ENCODE results near the gene AKAP8. TPM values are rescaled to one million over a fixed set of nuclear protein-coding genes. Genes with fewer than 3 reads are reported as not detected.

The AKAP8 gene
- total and polyA plus RNA-seq, 2 experiments from 2014 or later: 22.4 to 36.5 TPM

GRCh38 chr19:15304140-15304705 lies 75.4 kb downstream of the AKAP8 start:
- peaks cover 90% of the 10 kb centered on the region for H4K20me1 ChIP-seq (replicated peaks; ENCODE audit: insufficient read depth)
- H3K27me3 Mint-ChIP-seq (ENCODE audit: insufficient read depth, low read depth, poor library complexity): peaks cover 5% of the 10 kb centered on the region
- H3K79me2 ChIP-seq (replicated peaks; ENCODE audit: insufficient read depth): peaks cover 100% of the 10 kb centered on the region
- H3K36me3 Mint-ChIP-seq (ENCODE audit: low read depth): peaks cover 9% of the 10 kb centered on the region; the same call in 1 of the 3 replicates
- H3K36me3 ChIP-seq (ENCODE audit: insufficient read depth): no peaks in the 10 kb centered on the region
- peaks cover 3% of the 10 kb centered on the region; the same call in 1 of the 2 replicates for H3F3A ChIP-seq (replicated peaks; ENCODE audit: low read depth)
- H3K4me3 Mint-ChIP-seq: no peak overlapping the region
- H3K9me2 ChIP-seq (ENCODE audit: insufficient read depth): no peaks in the 10 kb centered on the region
- H3K27me3 ChIP-seq (ENCODE audit: insufficient read depth): no peaks in the 10 kb centered on the region
- no peak overlapping the region for H3K27ac Mint-ChIP-seq
- TF ChIP-seq CREB1 (CRISPR knock-in tag; IDR thresholded peaks at IDR 0.05; ENCODE audit: low read depth): no peak
- no peak for TF ChIP-seq POLR2AphosphoS5 (IDR thresholded peaks at IDR 0.05; ENCODE audit: low read depth)
- TF ChIP-seq, protein P1, sequence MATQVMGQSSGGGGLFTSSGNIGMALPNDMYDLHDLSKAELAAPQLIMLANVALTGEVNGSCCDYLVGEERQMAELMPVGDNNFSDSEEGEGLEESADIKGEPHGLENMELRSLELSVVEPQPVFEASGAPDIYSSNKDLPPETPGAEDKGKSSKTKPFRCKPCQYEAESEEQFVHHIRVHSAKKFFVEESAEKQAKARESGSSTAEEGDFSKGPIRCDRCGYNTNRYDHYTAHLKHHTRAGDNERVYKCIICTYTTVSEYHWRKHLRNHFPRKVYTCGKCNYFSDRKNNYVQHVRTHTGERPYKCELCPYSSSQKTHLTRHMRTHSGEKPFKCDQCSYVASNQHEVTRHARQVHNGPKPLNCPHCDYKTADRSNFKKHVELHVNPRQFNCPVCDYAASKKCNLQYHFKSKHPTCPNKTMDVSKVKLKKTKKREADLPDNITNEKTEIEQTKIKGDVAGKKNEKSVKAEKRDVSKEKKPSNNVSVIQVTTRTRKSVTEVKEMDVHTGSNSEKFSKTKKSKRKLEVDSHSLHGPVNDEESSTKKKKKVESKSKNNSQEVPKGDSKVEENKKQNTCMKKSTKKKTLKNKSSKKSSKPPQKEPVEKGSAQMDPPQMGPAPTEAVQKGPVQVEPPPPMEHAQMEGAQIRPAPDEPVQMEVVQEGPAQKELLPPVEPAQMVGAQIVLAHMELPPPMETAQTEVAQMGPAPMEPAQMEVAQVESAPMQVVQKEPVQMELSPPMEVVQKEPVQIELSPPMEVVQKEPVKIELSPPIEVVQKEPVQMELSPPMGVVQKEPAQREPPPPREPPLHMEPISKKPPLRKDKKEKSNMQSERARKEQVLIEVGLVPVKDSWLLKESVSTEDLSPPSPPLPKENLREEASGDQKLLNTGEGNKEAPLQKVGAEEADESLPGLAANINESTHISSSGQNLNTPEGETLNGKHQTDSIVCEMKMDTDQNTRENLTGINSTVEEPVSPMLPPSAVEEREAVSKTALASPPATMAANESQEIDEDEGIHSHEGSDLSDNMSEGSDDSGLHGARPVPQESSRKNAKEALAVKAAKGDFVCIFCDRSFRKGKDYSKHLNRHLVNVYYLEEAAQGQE (IDR thresholded peaks at IDR 0.05; ENCODE audit: unreplicated experiment): no peak
- TF ChIP-seq CTCF (conservative IDR thresholded peaks at IDR 0.05; ENCODE audit: low read depth in 2 of 2): no peak
- no peak for TF ChIP-seq ZNF114 (CRISPR knock-in tag; IDR thresholded peaks at IDR 0.05)
- TF ChIP-seq, protein P2, sequence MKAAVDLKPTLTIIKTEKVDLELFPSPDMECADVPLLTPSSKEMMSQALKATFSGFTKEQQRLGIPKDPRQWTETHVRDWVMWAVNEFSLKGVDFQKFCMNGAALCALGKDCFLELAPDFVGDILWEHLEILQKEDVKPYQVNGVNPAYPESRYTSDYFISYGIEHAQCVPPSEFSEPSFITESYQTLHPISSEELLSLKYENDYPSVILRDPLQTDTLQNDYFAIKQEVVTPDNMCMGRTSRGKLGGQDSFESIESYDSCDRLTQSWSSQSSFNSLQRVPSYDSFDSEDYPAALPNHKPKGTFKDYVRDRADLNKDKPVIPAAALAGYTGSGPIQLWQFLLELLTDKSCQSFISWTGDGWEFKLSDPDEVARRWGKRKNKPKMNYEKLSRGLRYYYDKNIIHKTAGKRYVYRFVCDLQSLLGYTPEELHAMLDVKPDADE (IDR thresholded peaks at IDR 0.05): no peak
- TF ChIP-seq NANOG (IDR thresholded peaks at IDR 0.05; ENCODE audit: borderline replicate concordance): no peak
- TF ChIP-seq EZH2 (IDR thresholded peaks at IDR 0.05; ENCODE audit: low read depth, unreplicated experiment): no peak
- no peak for TF ChIP-seq EZH2phosphoT487 (IDR thresholded peaks at IDR 0.05; ENCODE audit: unreplicated experiment)
- TF ChIP-seq, protein P3, sequence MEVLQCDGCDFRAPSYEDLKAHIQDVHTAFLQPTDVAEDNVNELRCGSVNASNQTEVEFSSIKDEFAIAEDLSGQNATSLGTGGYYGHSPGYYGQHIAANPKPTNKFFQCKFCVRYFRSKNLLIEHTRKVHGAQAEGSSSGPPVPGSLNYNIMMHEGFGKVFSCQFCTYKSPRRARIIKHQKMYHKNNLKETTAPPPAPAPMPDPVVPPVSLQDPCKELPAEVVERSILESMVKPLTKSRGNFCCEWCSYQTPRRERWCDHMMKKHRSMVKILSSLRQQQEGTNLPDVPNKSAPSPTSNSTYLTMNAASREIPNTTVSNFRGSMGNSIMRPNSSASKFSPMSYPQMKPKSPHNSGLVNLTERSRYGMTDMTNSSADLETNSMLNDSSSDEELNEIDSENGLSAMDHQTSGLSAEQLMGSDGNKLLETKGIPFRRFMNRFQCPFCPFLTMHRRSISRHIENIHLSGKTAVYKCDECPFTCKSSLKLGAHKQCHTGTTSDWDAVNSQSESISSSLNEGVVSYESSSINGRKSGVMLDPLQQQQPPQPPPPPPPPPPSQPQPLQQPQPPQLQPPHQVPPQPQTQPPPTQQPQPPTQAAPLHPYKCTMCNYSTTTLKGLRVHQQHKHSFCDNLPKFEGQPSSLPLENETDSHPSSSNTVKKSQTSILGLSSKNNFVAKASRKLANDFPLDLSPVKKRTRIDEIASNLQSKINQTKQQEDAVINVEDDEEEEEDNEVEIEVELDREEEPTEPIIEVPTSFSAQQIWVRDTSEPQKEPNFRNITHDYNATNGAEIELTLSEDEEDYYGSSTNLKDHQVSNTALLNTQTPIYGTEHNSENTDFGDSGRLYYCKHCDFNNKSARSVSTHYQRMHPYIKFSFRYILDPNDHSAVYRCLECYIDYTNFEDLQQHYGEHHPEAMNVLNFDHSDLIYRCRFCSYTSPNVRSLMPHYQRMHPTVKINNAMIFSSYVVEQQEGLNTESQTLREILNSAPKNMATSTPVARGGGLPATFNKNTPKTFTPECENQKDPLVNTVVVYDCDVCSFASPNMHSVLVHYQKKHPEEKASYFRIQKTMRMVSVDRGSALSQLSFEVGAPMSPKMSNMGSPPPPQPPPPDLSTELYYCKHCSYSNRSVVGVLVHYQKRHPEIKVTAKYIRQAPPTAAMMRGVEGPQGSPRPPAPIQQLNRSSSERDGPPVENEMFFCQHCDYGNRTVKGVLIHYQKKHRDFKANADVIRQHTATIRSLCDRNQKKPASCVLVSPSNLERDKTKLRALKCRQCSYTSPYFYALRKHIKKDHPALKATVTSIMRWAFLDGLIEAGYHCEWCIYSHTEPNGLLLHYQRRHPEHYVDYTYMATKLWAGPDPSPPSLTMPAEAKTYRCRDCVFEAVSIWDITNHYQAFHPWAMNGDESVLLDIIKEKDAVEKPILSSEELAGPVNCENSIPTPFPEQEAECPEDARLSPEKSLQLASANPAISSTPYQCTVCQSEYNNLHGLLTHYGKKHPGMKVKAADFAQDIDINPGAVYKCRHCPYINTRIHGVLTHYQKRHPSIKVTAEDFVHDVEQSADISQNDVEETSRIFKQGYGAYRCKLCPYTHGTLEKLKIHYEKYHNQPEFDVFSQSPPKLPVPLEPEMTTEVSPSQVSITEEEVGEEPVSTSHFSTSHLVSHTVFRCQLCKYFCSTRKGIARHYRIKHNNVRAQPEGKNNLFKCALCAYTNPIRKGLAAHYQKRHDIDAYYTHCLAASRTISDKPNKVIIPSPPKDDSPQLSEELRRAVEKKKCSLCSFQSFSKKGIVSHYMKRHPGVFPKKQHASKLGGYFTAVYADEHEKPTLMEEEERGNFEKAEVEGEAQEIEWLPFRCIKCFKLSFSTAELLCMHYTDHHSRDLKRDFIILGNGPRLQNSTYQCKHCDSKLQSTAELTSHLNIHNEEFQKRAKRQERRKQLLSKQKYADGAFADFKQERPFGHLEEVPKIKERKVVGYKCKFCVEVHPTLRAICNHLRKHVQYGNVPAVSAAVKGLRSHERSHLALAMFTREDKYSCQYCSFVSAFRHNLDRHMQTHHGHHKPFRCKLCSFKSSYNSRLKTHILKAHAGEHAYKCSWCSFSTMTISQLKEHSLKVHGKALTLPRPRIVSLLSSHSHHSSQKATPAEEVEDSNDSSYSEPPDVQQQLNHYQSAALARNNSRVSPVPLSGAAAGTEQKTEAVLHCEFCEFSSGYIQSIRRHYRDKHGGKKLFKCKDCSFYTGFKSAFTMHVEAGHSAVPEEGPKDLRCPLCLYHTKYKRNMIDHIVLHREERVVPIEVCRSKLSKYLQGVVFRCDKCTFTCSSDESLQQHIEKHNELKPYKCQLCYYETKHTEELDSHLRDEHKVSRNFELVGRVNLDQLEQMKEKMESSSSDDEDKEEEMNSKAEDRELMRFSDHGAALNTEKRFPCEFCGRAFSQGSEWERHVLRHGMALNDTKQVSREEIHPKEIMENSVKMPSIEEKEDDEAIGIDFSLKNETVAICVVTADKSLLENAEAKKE (CRISPR knock-in tag; IDR thresholded peaks at IDR 0.05): no peak
- no peak for TF ChIP-seq JUNB (IDR thresholded peaks at IDR 0.05; ENCODE audit: unreplicated experiment)
- no peaks in the 10 kb centered on the region; the same call in 2 of the 3 replicates for H3K9me3 Mint-ChIP-seq
- H3K27ac ChIP-seq (ENCODE audit: low read depth): no peak overlapping the region
- H2AFZ ChIP-seq: no peak overlapping the region
- H3K4me1 ChIP-seq (ENCODE audit: insufficient read depth): peaks cover 7% of the 10 kb centered on the region; the same call in 1 of the 2 replicates
- no peak for DNase-seq (ENCODE audit: low spot score)
- H3K4me3 ChIP-seq: no peak overlapping the region
- H3K4me1 Mint-ChIP-seq: peaks cover 24% of the 10 kb centered on the region
- no peak for ATAC-seq
- no peak overlapping the region for H3K4me2 ChIP-seq

Data from GM23338 (cell line).